Stimulated activated CD4-positive, alpha-beta T cell treated with anti-CD3 and anti-CD28 coated beads, Interleukin-2, amount 100 ng/mL, for 48 hours (primary cell): ENCODE data around the gene RASA2.

Experiments used
- DNase-seq, 2 donors: peaks; one replicate each; pipeline ENCODE4 v3.0.0-alpha.2; 2020

The RASA2 gene

GRCh38 chr3:141486746-141487520, at the start of gene RASA2:
RASA2 (plus strand) TSS chr3:141487027; CDS start chr3:141487084, 57 bp downstream.
- DNase-seq: peak; percentile 45 to 62

- no peak for DNase-seq
Observed at GRCh38 chr3:141439589-141439988, 47.2 kb upstream of the RASA2 start.

GRCh38 chr3:141440942-141441341, 45.9 kb upstream of the RASA2 start:
- no peak for DNase-seq

- DNase-seq: peak; percentile 78 to 79
Observed at GRCh38 chr3:141441381-141442364, 45.2 kb upstream of the RASA2 start.

- no peak for DNase-seq
Observed at GRCh38 chr3:141442446-141442845, 44.4 kb upstream of the RASA2 start.

GRCh38 chr3:141442914-141443313, 43.9 kb upstream of the RASA2 start:
- no peak for DNase-seq

- no peak for DNase-seq
Observed at GRCh38 chr3:141444586-141445285, 42.1 kb upstream of the RASA2 start.

GRCh38 chr3:141445990-141446389, 40.8 kb upstream of the RASA2 start:
- DNase-seq: no peak

GRCh38 chr3:141446737-141447136, 40.1 kb upstream of the RASA2 start:
- no peak for DNase-seq

GRCh38 chr3:141447383-141447782, 39.4 kb upstream of the RASA2 start:
- DNase-seq: no peak

- no peak for DNase-seq
Observed at GRCh38 chr3:141448606-141449220, 38.1 kb upstream of the RASA2 start.

- DNase-seq: no peak
Observed at GRCh38 chr3:141449424-141449823, 37.4 kb upstream of the RASA2 start.

- no peak for DNase-seq
Observed at GRCh38 chr3:141450727-141451375, 36.0 kb upstream of the RASA2 start.

GRCh38 chr3:141452045-141452444, 34.8 kb upstream of the RASA2 start:
- no peak for DNase-seq

- DNase-seq: no peak
Observed at GRCh38 chr3:141452773-141453172, 34.1 kb upstream of the RASA2 start.

GRCh38 chr3:141454054-141454453, 32.8 kb upstream of the RASA2 start:
- no peak for DNase-seq

GRCh38 chr3:141454906-141455602, 31.8 kb upstream of the RASA2 start:
- no peak for DNase-seq

- no peak for DNase-seq
Observed at GRCh38 chr3:141455603-141456300, 31.1 kb upstream of the RASA2 start.

- no peak for DNase-seq
Observed at GRCh38 chr3:141456301-141456625, 30.6 kb upstream of the RASA2 start.

- no peak for DNase-seq
Observed at GRCh38 chr3:141457624-141458236, 29.1 kb upstream of the RASA2 start.

GRCh38 chr3:141459008-141459407, 27.8 kb upstream of the RASA2 start:
- no peak for DNase-seq
